Measurements from ENCODE around the gene ETNK2.
"Not testable (repeated sequence)": the region's sequence is repeated elsewhere in the genome, so short reads cannot be mapped to it uniquely, and the experiment has no call there.

The ETNK2 gene

GRCh38 chr1:204094313-204094729 is 57.5 kb downstream of the ETNK2 start:
- no peak for DNase-seq

GRCh38 chr1:204093781-204094180 is 58.1 kb downstream of the ETNK2 start:
- no peak for DNase-seq

- DNase-seq, result no peak
These were observed 58.5 kb downstream of the ETNK2 start for GRCh38 chr1:204093421-204093717.

GRCh38 chr1:204092632-204093420 is 59.0 kb downstream of the ETNK2 start:
- DNase-seq, result no peak

GRCh38 chr1:204091787-204092312 is 60.0 kb downstream of the ETNK2 start:
- DNase-seq, result no peak

- DNase-seq, result no peak
These were observed 60.8 kb downstream of the ETNK2 start for GRCh38 chr1:204091066-204091465.

- DNase-seq, result not testable (repeated sequence)
These were observed 61.7 kb downstream of the ETNK2 start for GRCh38 chr1:204090132-204090531.

GRCh38 chr1:204089044-204089751 is 62.6 kb downstream of the ETNK2 start:
- no peak for DNase-seq

GRCh38 chr1:204088596-204088995 is 63.2 kb downstream of the ETNK2 start:
- no peak for DNase-seq

GRCh38 chr1:204087893-204088528 is 63.8 kb downstream of the ETNK2 start:
- no peak for DNase-seq

- DNase-seq, result no peak
These were observed 64.5 kb downstream of the ETNK2 start for GRCh38 chr1:204087181-204087892.

- no peak for DNase-seq
These were observed 66.0 kb downstream of the ETNK2 start for GRCh38 chr1:204085876-204086275.

GRCh38 chr1:204084247-204084772 is 67.5 kb downstream of the ETNK2 start:
- DNase-seq, result no peak

- DNase-seq, result no peak
These were observed 68.4 kb downstream of the ETNK2 start for GRCh38 chr1:204083491-204083890.

- DNase-seq, result no peak
These were observed 69.9 kb downstream of the ETNK2 start for GRCh38 chr1:204081791-204082513.

GRCh38 chr1:204081164-204081790 is 70.6 kb downstream of the ETNK2 start:
- DNase-seq, result no peak

Data from suppressor macrophage treated with lipopolysaccharide for 4 hours (primary cell).